Measurements from ENCODE around the gene EFNA2.

EFNA2 gene

DNA sequence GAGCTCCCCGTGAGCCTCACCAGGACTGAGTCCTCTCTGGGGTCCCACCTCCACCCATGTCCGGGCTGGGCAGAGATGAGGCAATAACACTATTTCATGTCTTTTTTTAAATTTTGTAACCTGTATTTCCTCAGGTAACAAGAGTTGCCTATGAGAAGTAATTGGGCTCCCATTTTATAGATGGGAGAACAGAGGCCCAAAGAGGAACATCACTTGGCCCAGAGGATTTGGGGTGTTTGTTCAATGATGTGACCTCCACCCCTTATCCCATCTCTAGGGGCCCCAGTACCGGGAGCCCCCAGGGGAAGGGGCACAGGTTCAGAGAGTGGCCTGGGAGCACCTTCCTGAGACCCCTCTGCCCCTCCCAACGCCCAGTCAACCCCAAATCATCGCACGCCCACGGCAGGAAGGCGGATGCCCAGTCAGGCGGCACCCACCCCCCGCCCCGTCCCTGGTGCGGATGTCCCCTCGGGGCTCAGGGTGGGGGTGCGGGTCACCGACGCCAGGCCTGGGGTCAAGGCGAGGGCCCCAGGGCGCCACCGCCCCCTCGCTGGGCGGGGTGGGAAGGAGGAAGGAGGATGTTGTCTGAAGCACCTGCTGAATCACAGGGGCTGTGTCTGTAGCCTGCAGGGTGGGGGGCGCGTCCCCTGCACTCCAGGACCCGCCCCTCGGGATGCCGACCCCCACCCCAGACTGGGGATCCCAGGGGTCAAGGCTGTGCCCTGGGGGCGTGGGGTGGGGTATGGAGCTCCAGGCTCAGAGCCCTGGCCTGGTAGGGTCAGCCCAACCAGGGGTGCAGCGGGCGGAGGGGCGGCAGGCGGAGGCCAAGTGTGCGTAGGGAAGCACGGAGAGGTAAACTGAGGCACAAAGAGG, 25.6 kb upstream of the EFNA2 start:
- FAIRE-seq (peak; percentile 47), DNase-seq (ENCODE audit: insufficient read length, low spot score) (no peak)

DNA sequence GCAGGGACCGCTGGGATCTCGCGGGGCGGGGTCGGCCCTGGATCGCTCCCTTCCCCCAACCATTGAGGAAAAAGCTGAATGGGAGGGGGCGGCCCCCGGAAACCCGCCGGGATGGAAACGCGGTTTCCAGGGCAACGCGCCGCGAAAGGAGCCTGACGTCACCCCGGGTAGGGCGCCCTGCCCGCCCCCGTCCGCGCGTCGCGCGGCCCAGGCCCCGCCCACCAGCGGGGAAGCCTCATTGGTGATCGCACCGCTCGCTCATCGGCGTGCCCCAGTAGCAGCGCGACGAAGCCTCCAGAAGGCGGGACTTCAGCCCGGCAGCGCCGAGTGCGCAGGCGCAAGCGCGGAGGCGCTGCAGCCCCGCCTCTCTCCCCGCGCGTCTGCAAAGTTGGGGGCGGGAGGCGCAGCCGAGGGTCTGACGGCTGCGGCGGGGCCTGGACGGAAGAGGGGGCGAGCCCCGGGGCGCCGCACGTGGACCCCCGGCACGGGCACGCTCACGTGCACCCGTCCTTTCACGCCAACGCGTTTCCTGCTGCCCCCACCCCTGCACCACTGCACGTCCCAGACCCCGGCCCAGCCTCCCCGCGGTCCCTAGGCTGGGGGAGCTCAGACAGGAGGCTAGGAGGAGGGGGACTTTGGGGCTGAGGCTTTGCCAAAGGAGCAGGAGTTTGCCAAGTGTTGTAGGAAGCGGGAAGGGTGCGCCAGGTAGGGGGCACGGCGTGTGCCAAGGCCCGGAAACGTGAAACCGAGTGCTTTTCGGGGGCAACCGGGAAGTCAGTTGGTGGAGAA, 24.7 kb upstream of the EFNA2 start:
- DNase-seq (ENCODE audit: insufficient read length, low spot score) (peak; percentile 92), FAIRE-seq (peak; percentile 90)

DNA sequence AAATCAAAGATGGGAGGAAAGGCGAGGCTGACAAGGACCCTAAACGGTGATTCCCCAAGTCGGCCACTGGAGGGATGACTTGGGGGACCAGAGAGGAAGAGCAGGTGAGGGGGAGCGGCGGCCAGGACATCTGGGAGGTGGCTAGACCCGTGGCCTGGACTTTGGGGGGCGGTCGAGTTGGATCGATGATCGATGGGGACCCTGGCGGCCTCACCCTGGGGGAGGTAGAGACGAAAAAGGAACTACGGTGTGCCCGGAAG, 24.2 kb upstream of the EFNA2 start:
- no peak for DNase-seq (ENCODE audit: insufficient read length, low spot score)
- no peak for FAIRE-seq

DNA sequence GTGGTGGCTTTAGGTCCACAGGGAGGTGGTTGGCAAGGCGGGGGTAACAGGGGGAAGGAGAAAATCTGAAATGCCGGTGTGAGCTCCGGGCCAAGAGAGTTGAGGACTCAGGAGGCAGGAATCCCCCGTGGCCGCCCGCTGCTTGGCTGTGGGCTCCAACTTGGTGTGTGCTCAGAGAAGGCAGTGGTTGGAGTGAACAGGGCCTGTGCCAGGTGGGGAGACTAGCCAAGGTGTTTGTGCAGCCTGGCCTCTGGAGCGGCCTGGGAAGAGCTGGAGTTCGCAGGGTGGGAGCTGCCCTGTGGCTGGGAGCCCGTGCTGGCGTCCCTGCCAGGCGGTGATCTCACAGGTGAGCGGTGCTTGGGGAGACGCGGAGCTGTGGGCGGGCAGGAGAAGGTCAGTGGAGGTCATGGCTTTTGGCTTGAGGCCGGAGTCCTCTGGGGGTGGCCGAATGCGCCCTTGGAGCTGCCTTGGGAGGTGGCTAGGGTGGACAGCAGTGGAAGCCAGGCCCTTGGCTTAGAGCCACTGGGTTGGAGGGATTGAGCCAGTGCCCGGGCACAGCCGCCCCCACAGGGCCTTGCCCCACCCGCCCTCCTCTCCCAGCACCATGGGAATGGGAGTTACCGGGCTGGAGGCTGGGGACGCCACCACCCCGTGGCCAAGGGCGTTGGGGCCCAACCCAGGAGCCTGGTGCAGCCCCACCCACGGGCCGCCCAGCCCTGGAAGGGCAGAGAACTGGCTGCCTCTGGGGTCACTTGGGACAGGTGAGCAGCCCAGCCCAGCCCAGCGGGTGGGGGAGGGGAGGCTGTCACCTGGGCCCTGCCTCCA, 23.7 kb upstream of the EFNA2 start:
- no peak for FAIRE-seq
- DNase-seq (ENCODE audit: insufficient read length, low spot score) = no peak

DNA sequence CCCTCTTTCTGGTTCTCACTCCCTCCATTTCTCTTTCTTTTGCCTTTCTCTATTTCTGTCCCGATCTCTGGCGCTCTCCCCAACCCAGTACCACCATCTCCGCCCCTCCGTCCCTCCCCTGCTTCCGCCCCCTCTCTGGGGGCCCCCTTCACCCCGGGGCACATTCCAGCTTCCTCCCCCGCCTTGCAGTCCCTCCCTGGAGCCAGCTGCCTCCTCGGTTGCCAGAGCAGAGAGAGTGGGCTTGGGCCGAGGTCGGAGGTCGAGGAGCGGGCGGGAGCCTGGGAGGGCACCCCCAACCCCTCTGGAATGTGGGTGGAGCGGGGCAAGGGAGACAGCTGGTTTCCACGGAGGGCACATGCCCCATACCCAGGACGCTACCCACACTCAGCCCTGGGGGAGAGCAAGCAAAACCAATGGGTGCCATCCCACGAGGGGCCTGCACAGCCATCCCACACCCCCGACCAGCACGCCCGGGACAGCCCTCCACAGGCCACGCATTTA, 23.0 kb upstream of the EFNA2 start:
- DNase-seq (ENCODE audit: insufficient read length, low spot score) (no peak), FAIRE-seq (no peak)

DNA sequence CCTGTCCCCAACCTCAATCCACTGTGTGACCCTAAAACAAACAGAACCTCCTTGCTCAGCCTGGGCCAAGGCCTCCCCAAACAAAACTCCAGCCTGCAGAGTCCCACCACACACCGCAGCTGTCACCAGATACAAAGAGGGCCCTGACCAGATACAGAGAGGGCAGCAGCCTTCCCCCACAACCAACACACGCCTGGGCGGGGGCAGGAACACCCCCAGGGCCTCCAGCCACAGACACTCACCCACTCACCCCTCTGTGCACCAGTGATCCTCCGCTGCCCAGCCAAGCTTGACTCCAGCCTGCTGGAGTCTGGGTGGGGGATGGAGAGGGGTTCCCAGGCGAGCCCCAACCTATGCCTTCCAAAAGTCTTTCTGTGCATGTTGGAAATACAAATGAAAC, 22.5 kb upstream of the EFNA2 start:
- FAIRE-seq (peak; percentile 68), DNase-seq (ENCODE audit: insufficient read length, low spot score) (no peak)

DNA sequence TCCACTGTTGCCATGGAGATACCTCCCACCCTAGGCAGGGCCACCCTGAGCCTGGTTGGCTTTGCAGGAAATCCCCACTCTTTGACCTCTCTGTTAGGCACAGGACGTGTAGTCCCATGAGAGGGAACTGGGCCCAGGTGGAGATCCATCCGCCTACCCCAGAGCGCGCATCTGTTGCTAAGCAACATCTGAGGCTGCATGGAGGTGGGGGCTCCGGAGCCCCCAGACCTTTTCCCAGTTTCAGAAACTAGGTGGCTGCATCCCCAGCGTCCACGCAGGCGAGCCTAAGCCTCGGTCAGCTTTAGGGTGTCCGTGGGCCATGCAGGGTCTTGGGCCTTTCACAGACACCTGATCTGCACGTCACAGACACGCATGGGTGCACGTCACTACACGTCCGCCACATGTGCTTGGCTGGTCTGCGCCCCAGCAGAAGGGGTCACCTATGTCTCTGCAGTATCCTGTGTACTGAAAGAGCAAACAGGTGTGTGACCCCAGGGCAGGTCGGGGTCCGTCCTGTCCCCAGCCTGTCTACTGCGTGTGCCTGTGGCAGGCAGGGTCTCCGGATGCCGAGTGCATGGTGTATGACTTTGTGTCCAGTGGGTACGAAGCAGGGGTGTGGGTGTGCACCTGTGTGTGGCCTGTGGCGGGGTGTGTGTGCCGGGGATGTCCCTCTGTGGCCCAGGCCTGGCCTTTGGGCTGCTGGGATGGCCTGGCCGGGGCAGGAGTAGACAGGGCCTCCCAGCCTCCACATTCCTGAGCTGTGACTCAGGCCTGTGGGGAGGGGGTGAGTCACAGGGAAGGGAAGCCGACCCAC, 20.7 kb upstream of the EFNA2 start:
- FAIRE-seq = peak; percentile 85
- no peak for DNase-seq (ENCODE audit: insufficient read length, low spot score)

DNA sequence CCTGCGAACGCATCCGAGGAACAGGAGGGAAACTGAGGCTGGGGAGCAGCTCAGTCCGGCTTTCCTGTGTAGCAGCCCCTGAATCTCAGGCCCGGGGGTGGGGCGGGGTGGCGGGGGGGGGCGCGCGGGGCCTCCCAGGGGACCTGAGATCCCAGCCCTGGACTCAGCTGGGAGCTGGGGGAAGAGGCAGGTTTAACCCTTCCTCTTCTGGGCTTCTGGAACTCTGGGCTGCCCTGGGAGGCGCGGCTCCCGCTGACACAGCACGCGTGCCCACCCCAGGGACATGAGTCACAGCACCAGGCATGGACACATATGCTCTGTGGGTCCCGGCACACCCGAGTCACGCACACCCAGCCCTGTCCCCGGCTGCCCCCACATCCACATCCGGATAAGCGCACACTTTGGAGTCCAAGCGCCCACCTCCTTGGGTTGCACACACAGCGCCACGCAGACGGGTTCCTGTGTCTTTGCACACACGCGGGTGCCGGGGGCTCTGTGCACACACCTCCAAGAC, 20.0 kb upstream of the EFNA2 start:
- DNase-seq (ENCODE audit: insufficient read length, low spot score) (no peak), FAIRE-seq (no peak)

DNA sequence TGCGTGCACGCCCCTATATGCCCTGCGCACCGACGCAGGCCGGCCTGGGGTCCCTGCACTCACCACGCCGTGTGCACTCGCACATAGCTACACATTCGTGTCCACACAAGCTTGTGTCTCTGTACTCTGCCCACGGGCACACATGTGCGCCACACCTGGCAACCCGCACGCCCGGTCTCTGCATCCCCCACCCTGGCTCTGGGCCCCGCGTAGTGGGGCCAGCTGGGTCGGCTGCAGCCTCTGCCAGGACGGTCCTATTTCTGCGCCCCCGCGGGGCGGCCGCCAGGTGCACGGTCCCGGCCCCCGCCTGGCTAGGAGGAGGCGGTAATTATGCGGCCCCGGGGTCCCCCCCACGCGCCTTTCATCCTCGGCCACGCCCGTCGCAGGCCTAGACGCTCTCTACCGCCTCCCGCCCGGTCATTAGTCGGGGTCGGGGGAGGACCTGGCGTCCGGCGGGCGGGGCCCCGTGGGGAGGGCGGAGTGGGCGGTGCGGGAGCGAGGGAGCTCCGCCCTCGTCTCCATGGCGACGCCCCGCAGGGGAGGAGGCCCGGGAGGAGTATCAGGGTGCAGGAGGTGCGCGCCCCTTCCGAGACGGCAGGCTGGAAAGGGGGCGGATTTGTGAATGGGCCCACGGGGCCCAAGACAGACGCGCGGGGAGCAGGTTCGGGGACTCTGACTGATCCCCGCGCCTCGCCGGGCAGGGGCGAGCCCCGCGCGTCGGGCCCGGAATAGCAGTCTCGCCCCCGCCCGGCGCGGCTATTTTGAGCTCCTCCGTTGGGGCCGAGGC, 19.4 kb upstream of the EFNA2 start:
- FAIRE-seq = peak; percentile 44
- no peak for DNase-seq (ENCODE audit: insufficient read length, low spot score)

DNA sequence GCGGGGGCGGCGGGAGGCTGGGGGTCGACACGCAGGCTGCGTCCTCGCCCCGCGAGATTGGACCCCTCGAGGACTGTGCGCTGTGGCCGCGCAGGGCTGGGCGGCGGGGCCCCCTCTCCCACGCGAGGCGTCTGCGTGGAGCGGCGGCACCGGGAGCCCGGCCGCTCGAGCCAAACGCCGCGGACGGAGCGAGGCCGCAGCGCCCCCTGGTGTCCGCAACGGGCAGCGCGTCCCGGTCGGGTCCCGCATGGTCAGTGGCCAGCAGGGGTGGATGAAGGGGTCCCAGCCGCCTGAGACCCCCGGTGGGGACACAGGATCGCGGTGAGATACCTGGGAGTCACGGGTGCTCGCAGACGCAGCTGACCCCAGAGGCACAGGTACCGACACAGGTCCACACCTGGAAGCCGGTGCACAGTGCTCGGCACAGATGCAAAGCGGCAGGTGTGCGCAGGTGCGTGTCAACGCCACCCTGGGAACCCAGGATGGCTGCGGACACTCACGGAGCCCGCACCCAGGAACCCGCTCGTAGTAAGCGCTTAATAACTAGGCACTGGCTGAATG, 18.7 kb upstream of the EFNA2 start:
- FAIRE-seq (no peak), DNase-seq (ENCODE audit: insufficient read length, low spot score) (no peak)

DNA sequence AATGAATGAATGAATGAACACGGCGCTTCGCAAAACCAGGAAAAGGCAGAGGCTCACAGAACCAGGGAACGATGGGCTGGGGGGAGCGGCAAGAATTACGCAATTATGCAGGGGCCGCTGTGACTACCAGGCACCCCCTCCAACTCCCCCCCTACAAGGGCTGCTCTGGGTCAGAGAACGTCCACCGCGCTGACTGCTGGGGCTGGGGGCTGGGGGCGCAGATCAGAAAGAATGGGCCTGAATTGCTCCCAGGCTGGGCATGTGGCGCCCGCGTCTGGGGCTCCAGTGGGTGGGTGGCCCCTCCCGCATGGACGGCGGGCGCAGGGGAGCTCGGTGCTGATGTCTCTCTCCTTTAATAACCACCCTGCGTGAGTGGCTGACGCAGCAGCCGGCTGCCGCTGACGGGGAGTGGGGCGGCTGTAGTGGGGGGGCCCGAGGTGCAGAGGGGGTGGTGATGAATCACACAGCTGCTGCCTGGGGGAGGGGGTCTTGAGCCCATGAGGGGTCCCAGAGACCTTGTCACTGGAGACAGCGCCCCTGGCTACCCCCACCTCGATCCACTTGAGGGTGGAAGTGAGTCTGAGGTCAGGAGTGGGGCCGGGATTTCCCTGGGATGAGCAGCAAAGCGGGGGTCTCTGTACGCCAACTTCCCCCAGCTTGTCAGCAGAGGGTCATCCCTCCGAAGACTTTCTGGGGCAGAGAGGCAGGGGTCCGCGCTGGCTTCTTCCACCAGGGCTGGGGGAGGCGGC, 18.0 kb upstream of the EFNA2 start:
- FAIRE-seq (no peak), DNase-seq (ENCODE audit: insufficient read length, low spot score) (no peak)

DNA sequence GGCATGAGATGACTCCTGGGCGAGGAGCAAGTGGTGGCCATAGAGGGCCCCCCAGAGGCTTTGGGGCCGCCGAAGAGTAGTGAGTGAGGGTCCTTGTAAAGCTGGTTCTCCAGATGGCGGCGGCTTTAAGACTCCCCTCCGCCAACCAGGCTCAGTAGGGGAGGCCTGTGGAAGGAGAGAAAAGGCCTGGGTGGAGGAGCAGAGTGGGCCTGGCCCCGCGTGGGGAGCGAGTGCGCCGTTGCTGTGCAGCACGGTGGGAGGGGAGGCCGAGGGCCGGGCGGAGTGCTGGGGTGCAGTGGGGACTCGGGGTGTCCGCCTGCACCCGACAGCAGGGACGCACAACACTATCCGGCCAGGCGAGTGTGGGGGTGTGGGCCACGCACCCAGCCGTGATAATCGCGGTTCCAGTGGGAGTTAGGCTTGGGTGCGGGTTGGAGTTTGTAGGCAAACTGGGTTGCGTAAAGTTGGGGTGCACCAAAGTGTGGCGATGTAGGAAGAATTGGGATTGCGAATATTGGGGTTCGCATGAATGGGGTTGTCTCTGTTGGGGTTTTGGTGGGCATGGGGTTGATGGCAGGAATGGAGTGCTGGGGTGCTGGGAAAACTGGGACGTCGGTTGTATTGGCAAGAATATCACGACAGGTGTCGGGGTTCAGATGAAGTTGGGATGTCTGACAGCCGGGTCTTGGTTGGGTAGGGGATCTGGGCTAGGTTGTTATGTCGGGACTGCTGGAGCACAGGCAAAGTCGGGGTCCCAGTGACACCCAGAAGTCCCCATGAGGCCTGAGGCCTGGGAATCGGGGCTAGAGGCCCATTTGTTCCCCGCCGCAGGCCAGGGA, 17.2 kb upstream of the EFNA2 start:
- FAIRE-seq (no peak), DNase-seq (ENCODE audit: insufficient read length, low spot score) (no peak)

DNA sequence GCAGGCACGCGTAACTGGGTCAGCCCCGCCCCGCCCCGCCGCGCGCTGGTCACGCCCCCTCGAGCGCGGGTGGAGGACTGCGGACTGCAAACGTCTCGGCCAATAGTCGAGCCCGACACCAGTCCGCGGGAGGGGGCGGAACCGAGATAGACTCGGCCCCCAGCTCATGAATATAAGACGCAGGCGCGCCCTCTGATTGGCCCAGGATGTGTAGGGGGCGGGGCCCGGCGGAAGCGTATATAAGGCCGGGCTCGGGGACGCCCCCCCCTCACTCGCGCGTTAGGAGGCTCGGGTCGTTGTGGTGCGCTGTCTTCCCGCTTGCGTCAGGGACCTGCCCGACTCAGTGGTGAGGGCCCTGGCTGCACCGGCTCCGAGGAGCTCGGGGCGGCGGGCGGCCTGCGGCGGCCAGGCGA, 16.6 kb upstream of the EFNA2 start, which contains the start of gene CIRBP:
Gene CIRBP (plus strand): TSS at position 268 of the 413 bp plus-strand sequence. CDS start 1,602 bp downstream, outside the sequence.
- peak; percentile 98 for FAIRE-seq
- DNase-seq (ENCODE audit: insufficient read length, low spot score) = peak; percentile 97

DNA sequence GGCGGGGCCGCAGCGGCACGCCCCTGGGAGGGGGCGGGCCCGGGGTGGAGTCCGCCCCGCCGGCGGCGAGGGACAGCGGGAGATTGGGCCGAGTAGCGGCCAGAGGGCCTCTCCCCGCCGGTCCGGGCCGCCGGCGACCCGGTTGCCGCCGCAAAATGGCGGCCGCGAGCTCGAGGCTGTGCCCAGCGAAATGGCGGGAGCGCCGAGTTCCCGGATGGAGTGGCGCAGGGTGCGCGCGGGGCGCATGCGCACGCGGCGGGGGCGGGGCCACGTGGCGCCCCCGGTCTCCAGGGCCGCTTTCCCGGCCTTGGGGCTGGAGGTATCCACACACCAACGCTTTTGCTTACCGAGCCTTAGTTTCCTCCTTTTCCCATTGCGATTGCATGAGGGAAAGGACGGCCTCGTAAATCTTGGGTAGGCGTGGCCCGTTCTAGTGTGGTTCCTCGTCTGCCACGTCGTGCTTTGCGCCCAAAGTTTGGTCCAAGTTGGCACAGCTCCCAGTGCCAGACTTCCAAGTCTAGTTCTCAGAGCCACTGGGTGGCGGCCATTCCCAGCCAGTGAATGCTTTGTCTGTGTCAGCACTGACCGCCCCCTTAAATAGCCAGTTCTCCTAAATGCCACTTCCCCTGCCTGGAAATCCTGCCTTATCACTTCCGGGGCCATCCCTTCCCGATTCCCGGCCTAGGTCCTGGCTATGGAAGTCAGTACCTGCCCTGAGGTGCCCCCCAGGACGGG, 16.0 kb upstream of the EFNA2 start:
- DNase-seq (ENCODE audit: insufficient read length, low spot score) (no peak), FAIRE-seq (peak; percentile 73)

DNA sequence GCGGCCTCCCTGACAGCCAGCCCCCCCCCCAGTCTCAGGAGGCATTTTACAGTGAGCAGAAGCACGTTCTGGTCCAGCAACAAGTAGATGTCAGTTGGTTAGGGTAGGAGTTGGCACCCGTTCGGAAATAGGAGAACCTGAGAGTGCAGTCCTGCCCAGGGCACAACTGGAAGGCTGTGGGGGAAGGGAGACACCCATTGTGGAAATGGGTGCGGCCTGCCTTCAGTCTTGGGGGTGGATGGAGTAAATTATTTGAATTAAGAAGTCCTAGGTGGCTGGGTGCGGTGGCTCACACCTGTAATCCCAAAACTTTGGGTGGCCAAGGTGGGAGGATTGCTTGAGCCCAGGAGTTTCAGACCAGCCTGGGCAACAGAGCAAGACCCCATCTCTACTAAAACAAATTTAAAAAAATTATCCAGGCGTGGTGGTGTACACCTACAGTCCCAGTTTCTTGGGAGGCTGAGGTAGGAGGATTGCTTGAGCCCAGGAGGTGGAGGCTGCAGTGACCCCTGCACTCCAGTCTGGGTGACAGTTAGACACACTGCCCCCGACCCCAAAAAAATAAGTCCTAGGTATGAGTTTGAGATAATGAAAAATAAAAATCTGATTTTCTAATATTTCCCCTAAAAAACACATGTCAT, 15.3 kb upstream of the EFNA2 start:
- FAIRE-seq = peak; percentile 4
- no peak for DNase-seq (ENCODE audit: insufficient read length, low spot score)

DNA sequence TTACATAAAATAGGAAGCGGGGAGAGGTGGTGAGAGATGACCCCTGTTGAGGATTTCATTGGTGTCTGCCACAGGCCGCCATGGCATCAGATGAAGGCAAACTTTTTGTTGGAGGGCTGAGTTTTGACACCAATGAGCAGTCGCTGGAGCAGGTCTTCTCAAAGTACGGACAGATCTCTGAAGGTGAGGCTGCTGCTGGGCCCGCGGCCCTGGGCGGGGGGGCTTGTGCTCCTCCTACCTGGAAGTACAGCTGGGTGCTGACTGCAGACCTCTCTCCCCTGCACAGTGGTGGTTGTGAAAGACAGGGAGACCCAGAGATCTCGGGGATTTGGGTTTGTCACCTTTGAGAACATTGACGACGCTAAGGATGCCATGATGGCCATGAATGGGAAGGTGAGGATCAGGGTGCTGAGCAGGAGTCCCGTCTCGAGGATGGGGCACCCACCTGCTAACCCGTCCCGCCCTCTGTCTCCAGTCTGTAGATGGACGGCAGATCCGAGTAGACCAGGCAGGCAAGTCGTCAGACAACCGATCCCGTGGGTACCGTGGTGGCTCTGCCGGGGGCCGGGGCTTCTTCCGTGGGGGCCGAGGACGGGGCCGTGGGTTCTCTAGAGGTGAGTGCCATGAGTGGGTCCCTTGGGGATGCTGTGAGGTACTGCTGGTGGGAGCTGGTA, 14.7 kb upstream of the EFNA2 start:
- FAIRE-seq (no peak), DNase-seq (ENCODE audit: insufficient read length, low spot score) (no peak)
